ENCODE data around the gene KCNH2.

Gene KCNH2

GRCh38 chr7:151006590-151007300 is 28.6 kb upstream of the KCNH2 start:
- no peak overlapping the region for H3K27ac Mint-ChIP-seq
- H3K27me3 Mint-ChIP-seq: no peaks in the 10 kb centered on the region
- no peak overlapping the region for H3K4me3 Mint-ChIP-seq
- H3K4me1 Mint-ChIP-seq (ENCODE audit: low read depth): peaks cover 35% of the 10 kb centered on the region
- H3K36me3 Mint-ChIP-seq: peaks cover 2% of the 10 kb centered on the region
- no peaks in the 10 kb centered on the region for H3K9me3 Mint-ChIP-seq (ENCODE audit: low read depth)

- peaks cover 28% of the 10 kb centered on the region for H3K4me1 Mint-ChIP-seq (ENCODE audit: low read depth)
Observed at GRCh38 chr7:151005566-151005965, 27.4 kb upstream of the KCNH2 start.

GRCh38 chr7:151003572-151003971 is 25.5 kb upstream of the KCNH2 start:
- H3K36me3 Mint-ChIP-seq: peaks cover 2% of the 10 kb centered on the region
- no peaks in the 10 kb centered on the region for H3K27me3 Mint-ChIP-seq
- peaks cover 37% of the 10 kb centered on the region for H3K4me1 Mint-ChIP-seq (ENCODE audit: low read depth)
- H3K4me3 Mint-ChIP-seq: no peak overlapping the region
- H3K27ac Mint-ChIP-seq: no peak overlapping the region
- H3K9me3 Mint-ChIP-seq (ENCODE audit: low read depth): no peaks in the 10 kb centered on the region

More at GRCh38 chr7:151005566-151005965, 27.4 kb upstream of the KCNH2 start:
- no peak overlapping the region for H3K27ac Mint-ChIP-seq
- H3K36me3 Mint-ChIP-seq: peaks cover 2% of the 10 kb centered on the region
- H3K27me3 Mint-ChIP-seq: no peaks in the 10 kb centered on the region
- H3K9me3 Mint-ChIP-seq (ENCODE audit: low read depth): no peaks in the 10 kb centered on the region
- no peak overlapping the region for H3K4me3 Mint-ChIP-seq

GRCh38 chr7:151001546-151001945 is 23.4 kb upstream of the KCNH2 start:
- no peaks in the 10 kb centered on the region for H3K9me3 Mint-ChIP-seq (ENCODE audit: low read depth)
- peaks cover 2% of the 10 kb centered on the region for H3K36me3 Mint-ChIP-seq
- H3K27ac Mint-ChIP-seq: no peak overlapping the region
- peaks cover 34% of the 10 kb centered on the region for H3K4me1 Mint-ChIP-seq (ENCODE audit: low read depth)
- H3K27me3 Mint-ChIP-seq: no peaks in the 10 kb centered on the region
- no peak overlapping the region for H3K4me3 Mint-ChIP-seq

GRCh38 chr7:151000897-151001495 is 22.9 kb upstream of the KCNH2 start:
- peaks cover 34% of the 10 kb centered on the region for H3K4me1 Mint-ChIP-seq (ENCODE audit: low read depth)
- H3K27ac Mint-ChIP-seq: no peak overlapping the region
- peaks cover 2% of the 10 kb centered on the region for H3K36me3 Mint-ChIP-seq
- H3K4me3 Mint-ChIP-seq: no peak overlapping the region
- H3K27me3 Mint-ChIP-seq: no peaks in the 10 kb centered on the region
- H3K9me3 Mint-ChIP-seq (ENCODE audit: low read depth): no peaks in the 10 kb centered on the region

- H3K4me3 Mint-ChIP-seq: no peak overlapping the region
Observed at GRCh38 chr7:150999497-151000230, 21.5 kb upstream of the KCNH2 start.

GRCh38 chr7:150999001-150999400 is 20.9 kb upstream of the KCNH2 start:
- Mint-ChIP-seq H3K4me1 (ENCODE audit: low read depth) (peaks cover 38% of the 10 kb centered on the region), H3K36me3 (no peaks in the 10 kb centered on the region), H3K27ac (no peak overlapping the region)

More at GRCh38 chr7:150999497-151000230, 21.5 kb upstream of the KCNH2 start:
- Mint-ChIP-seq H3K27me3 (no peaks in the 10 kb centered on the region), H3K27ac (no peak overlapping the region), H3K9me3 (ENCODE audit: low read depth) (no peaks in the 10 kb centered on the region), H3K4me1 (ENCODE audit: low read depth) (peaks cover 34% of the 10 kb centered on the region), H3K36me3 (peaks cover 2% of the 10 kb centered on the region)

GRCh38 chr7:150998341-150998740 is 20.2 kb upstream of the KCNH2 start:
- H3K4me1 Mint-ChIP-seq (ENCODE audit: low read depth): peaks cover 40% of the 10 kb centered on the region
- H3K27ac Mint-ChIP-seq: no peak overlapping the region
- H3K27me3 Mint-ChIP-seq: no peaks in the 10 kb centered on the region
- no peaks in the 10 kb centered on the region for H3K9me3 Mint-ChIP-seq (ENCODE audit: low read depth)
- H3K36me3 Mint-ChIP-seq: no peaks in the 10 kb centered on the region
- no peak overlapping the region for H3K4me3 Mint-ChIP-seq

More at GRCh38 chr7:150999001-150999400, 20.9 kb upstream of the KCNH2 start:
- Mint-ChIP-seq H3K9me3 (ENCODE audit: low read depth) (no peaks in the 10 kb centered on the region), H3K4me3 (no peak overlapping the region), H3K27me3 (no peaks in the 10 kb centered on the region)

GRCh38 chr7:150997817-150998216 is 19.7 kb upstream of the KCNH2 start:
- H3K27me3 Mint-ChIP-seq: no peaks in the 10 kb centered on the region
- peak overlapping the region; percentile 32 for H3K4me3 Mint-ChIP-seq
- no peak overlapping the region for H3K27ac Mint-ChIP-seq
- peaks cover 41% of the 10 kb centered on the region for H3K4me1 Mint-ChIP-seq (ENCODE audit: low read depth)
- H3K9me3 Mint-ChIP-seq (ENCODE audit: low read depth): no peaks in the 10 kb centered on the region
- H3K36me3 Mint-ChIP-seq: no peaks in the 10 kb centered on the region

- Mint-ChIP-seq H3K9me3 (ENCODE audit: low read depth) (no peaks in the 10 kb centered on the region), H3K4me3 (no peak overlapping the region), H3K36me3 (no peaks in the 10 kb centered on the region), H3K4me1 (ENCODE audit: low read depth) (peaks cover 44% of the 10 kb centered on the region), H3K27ac (no peak overlapping the region), H3K27me3 (no peaks in the 10 kb centered on the region)
Observed at GRCh38 chr7:150997075-150997511, 19.0 kb upstream of the KCNH2 start.

- H3K4me1 Mint-ChIP-seq (ENCODE audit: low read depth): peaks cover 44% of the 10 kb centered on the region
- no peaks in the 10 kb centered on the region for H3K36me3 Mint-ChIP-seq
- no peaks in the 10 kb centered on the region for H3K9me3 Mint-ChIP-seq (ENCODE audit: low read depth)
- H3K27ac Mint-ChIP-seq: no peak overlapping the region
- H3K27me3 Mint-ChIP-seq: no peaks in the 10 kb centered on the region
- H3K4me3 Mint-ChIP-seq: no peak overlapping the region
Observed at GRCh38 chr7:150996376-150997074, 18.4 kb upstream of the KCNH2 start.

- peaks cover 13% of the 10 kb centered on the region for H3K9me3 Mint-ChIP-seq (ENCODE audit: low read depth)
- peaks cover 40% of the 10 kb centered on the region for H3K4me1 Mint-ChIP-seq (ENCODE audit: low read depth)
- no peaks in the 10 kb centered on the region for H3K27me3 Mint-ChIP-seq
- H3K27ac Mint-ChIP-seq: no peak overlapping the region
- peak overlapping the region; percentile 20 for H3K4me3 Mint-ChIP-seq
- peaks cover 10% of the 10 kb centered on the region for H3K36me3 Mint-ChIP-seq
Observed at GRCh38 chr7:150994838-150995510, 16.9 kb upstream of the KCNH2 start.

GRCh38 chr7:150994141-150994837 is 16.2 kb upstream of the KCNH2 start:
- peaks cover 15% of the 10 kb centered on the region for H3K9me3 Mint-ChIP-seq (ENCODE audit: low read depth)
- H3K27me3 Mint-ChIP-seq: no peaks in the 10 kb centered on the region
- H3K4me1 Mint-ChIP-seq (ENCODE audit: low read depth): peaks cover 40% of the 10 kb centered on the region
- no peak overlapping the region for H3K27ac Mint-ChIP-seq
- H3K4me3 Mint-ChIP-seq: peak overlapping the region; percentile 20
- peaks cover 10% of the 10 kb centered on the region for H3K36me3 Mint-ChIP-seq

GRCh38 chr7:150993511-150993910 is 15.4 kb upstream of the KCNH2 start:
- H3K9me3 Mint-ChIP-seq (ENCODE audit: low read depth): peaks cover 15% of the 10 kb centered on the region
- no peaks in the 10 kb centered on the region for H3K27me3 Mint-ChIP-seq
- H3K4me1 Mint-ChIP-seq (ENCODE audit: low read depth): peaks cover 40% of the 10 kb centered on the region
- H3K4me3 Mint-ChIP-seq: no peak overlapping the region
- no peak overlapping the region for H3K27ac Mint-ChIP-seq
- H3K36me3 Mint-ChIP-seq: peaks cover 10% of the 10 kb centered on the region
